HPDE6-E6E7 (cell line): ENCODE measurements around the gene RAB8A.

Experiments used
- DNase-seq: peaks from one replicate; pipeline ENCODE4 v3.0.0; 2011; ENCODE audit warnings: missing footprints; ENCODE audit errors: extremely low spot score

RAB8A gene

GRCh38 chr19:16142032-16142580 is 30.4 kb downstream of the RAB8A start:
- no peak for DNase-seq

GRCh38 chr19:16143399-16144215 is 31.9 kb downstream of the RAB8A start, which contains the start of gene HSH2D:
TSS of gene HSH2D (plus strand) at chr19:16143685. CDS start at chr19:16148751, 5,066 bp downstream.
- peak; percentile 85 for DNase-seq

- DNase-seq = no peak
These were observed 32.5 kb downstream of the RAB8A start for GRCh38 chr19:16144216-16144581.

- no peak for DNase-seq
These were observed 34.4 kb downstream of the RAB8A start for GRCh38 chr19:16146112-16146511.

GRCh38 chr19:16148443-16149229 is 36.9 kb downstream of the RAB8A start:
- DNase-seq = no peak

GRCh38 chr19:16153582-16154336 is 42.1 kb downstream of the RAB8A start:
- DNase-seq = no peak

GRCh38 chr19:16154557-16154956 is 42.9 kb downstream of the RAB8A start:
- DNase-seq = no peak

- DNase-seq = no peak
These were observed 43.4 kb downstream of the RAB8A start for GRCh38 chr19:16155128-16155527.

GRCh38 chr19:16156904-16157303 is 45.2 kb downstream of the RAB8A start:
- DNase-seq = no peak

GRCh38 chr19:16157601-16158000 is 45.9 kb downstream of the RAB8A start:
- DNase-seq = no peak

GRCh38 chr19:16159655-16160054 is 48.0 kb downstream of the RAB8A start:
- DNase-seq = no peak

- DNase-seq = no peak
These were observed 48.8 kb downstream of the RAB8A start for GRCh38 chr19:16160445-16160942.

- peak; percentile 82 for DNase-seq
These were observed 49.4 kb downstream of the RAB8A start for GRCh38 chr19:16160943-16161560.

- DNase-seq = no peak
These were observed 50.2 kb downstream of the RAB8A start for GRCh38 chr19:16161840-16162239.

- no peak for DNase-seq
These were observed 52.7 kb downstream of the RAB8A start for GRCh38 chr19:16164222-16164890.

- DNase-seq = no peak
These were observed 54.7 kb downstream of the RAB8A start for GRCh38 chr19:16166417-16166816.

GRCh38 chr19:16167055-16167454 is 55.4 kb downstream of the RAB8A start:
- DNase-seq = no peak

GRCh38 chr19:16168465-16169081 is 56.9 kb downstream of the RAB8A start:
- no peak for DNase-seq

GRCh38 chr19:16170134-16170533 is 58.4 kb downstream of the RAB8A start:
- no peak for DNase-seq

GRCh38 chr19:16175954-16176353 is 64.3 kb downstream of the RAB8A start:
- DNase-seq = no peak
